Keratinocyte (primary cell): Measurements from ENCODE around the gene SPCS3. TPM values are rescaled to one million over a fixed set of nuclear protein-coding genes. Genes with fewer than 3 reads are reported as not detected.

Experiments used
- DNase-seq: peaks from one replicate; pipeline ENCODE4 v3.0.0-alpha.2; 2011; ENCODE audit warnings: low read depth, missing footprints, low spot score
- FAIRE-seq: peaks from 2 replicates; lab custom pipeline; 2011; peaks lifted over from hg19 to GRCh38; lab: Jason Lieb, UNC
- H2AFZ ChIP-seq: 2 replicates; pipeline ENCODE4 v1.6.0; 2012; ENCODE audit warnings: low read length, control low read depth, inconsistent platforms; ENCODE audit not compliant: control insufficient read depth
- H3K27ac ChIP-seq: 2 replicates; pipeline ENCODE4 v1.5.1; 2011; ENCODE audit warnings: low read length; ENCODE audit not compliant: control insufficient read depth, insufficient read depth
- H3K27me3 ChIP-seq: 3 replicates; pipeline ENCODE4 v1.6.0; 2011; ENCODE audit warnings: low read length; ENCODE audit not compliant: control insufficient read depth, insufficient read depth; ENCODE audit errors: extremely low read depth
- H3K36me3 ChIP-seq, 2 experiments: 2 replicates in 1 of 2; 3 replicates in 1 of 2; pipeline ENCODE4 v1.5.1; 2011; ENCODE audit warnings: low read length in 2 of 2, mild to moderate bottlenecking in 1 of 2; ENCODE audit not compliant: control insufficient read depth in 2 of 2, insufficient read depth in 2 of 2; ENCODE audit errors: extremely low read depth in 1 of 2
- H3K4me1 ChIP-seq: 3 replicates; pipeline ENCODE4 v1.5.1; 2011; ENCODE audit warnings: low read length; ENCODE audit not compliant: control insufficient read depth, insufficient read depth; ENCODE audit errors: extremely low read depth
- H3K4me2 ChIP-seq: 3 replicates; pipeline ENCODE4 v1.6.0; 2011; ENCODE audit warnings: low read depth, low read length; ENCODE audit not compliant: control insufficient read depth, insufficient read depth; ENCODE audit errors: extremely low read depth
- H3K4me3 ChIP-seq, 3 experiments: fragments of 200-600 bp in 1 of 3; sonication (generic) in 1 of 3; 2 replicates in 2 of 3; 3 replicates in 1 of 3; pipeline ENCODE4 v1.5.1; 2011 to 2016; ENCODE audit warnings: low read length in 3 of 3, mild to moderate bottlenecking in 3 of 3, control low read depth in 2 of 3, inconsistent platforms in 1 of 3, low read depth in 1 of 3, mixed read lengths in 1 of 3, mixed run types in 1 of 3, moderate library complexity in 1 of 3; ENCODE audit not compliant: control insufficient read depth in 2 of 3, insufficient read depth in 2 of 3; ENCODE audit errors: extremely low read depth in 1 of 3
- H3K79me2 ChIP-seq: 2 replicates; pipeline ENCODE4 v1.6.0; 2012; ENCODE audit warnings: low read length; ENCODE audit not compliant: control insufficient read depth, insufficient read depth
- H3K9ac ChIP-seq: 3 replicates; pipeline ENCODE4 v1.6.0; 2011; ENCODE audit warnings: low read length; ENCODE audit not compliant: control insufficient read depth, insufficient read depth; ENCODE audit errors: extremely low read depth
- H3K9me1 ChIP-seq: 3 replicates; pipeline ENCODE4 v1.6.0; 2011; ENCODE audit warnings: low read length; ENCODE audit not compliant: control insufficient read depth, insufficient read depth; ENCODE audit errors: extremely low read depth
- H3K9me3 ChIP-seq: 2 replicates; pipeline ENCODE4 v1.5.1; 2012; ENCODE audit warnings: low read depth, low read length; ENCODE audit not compliant: control insufficient read depth
- H4K20me1 ChIP-seq: 3 replicates; pipeline ENCODE4 v1.6.0; 2011; ENCODE audit warnings: low read length; ENCODE audit not compliant: control insufficient read depth, insufficient read depth; ENCODE audit errors: extremely low read depth
- CTCF ChIP-seq, 3 experiments: IDR thresholded peaks in 1 of 3; conservative IDR thresholded peaks in 1 of 3; optimal IDR thresholded peaks in 1 of 3; 2 replicates in 2 of 3; 3 replicates in 1 of 3; pipeline versions ENCODE3 to v1.5.1; 2011; ENCODE audit warnings: low read length in 3 of 3, mild to moderate bottlenecking in 3 of 3, moderate library complexity in 2 of 3, control low read depth in 1 of 3, inconsistent platforms in 1 of 3; ENCODE audit not compliant: insufficient read depth in 2 of 3; ENCODE audit errors: extremely low read depth in 1 of 3
- EZH2 ChIP-seq: IDR thresholded peaks from one replicate; pipeline ENCODE4 v1.6.1; 2012; ENCODE audit warnings: inconsistent platforms, mild to moderate bottlenecking, low read length, moderate library complexity
- dilution Hi-C: fragments of 300-500 bp; cut with MboI; formaldehyde crosslinking; loops from one replicate; pipeline ENCODE4 v1.7.0; 2020; ENCODE audit warnings: low sequenced_read_pairs; ENCODE audit not compliant: extremely low pct_ligation_motif_present
- polyA plus RNA-seq, 5 experiments: library from polyadenylated mRNA; depleted of rRNA in 3 of 5; stranded (reverse) in 3 of 5; stranded (forward) in 1 of 5; unstranded in 1 of 5; fragments of >200 nt; gene quantifications; 1 replicate in 1 of 5; 2 replicates in 3 of 5; 3 replicates in 1 of 5; pipeline versions ENCODE4 v1.2.1 to v1.2.3, GENCODE V29; 2011 to 2012; ENCODE audit warnings: missing spikeins in 2 of 5, low read depth in 1 of 5, low replicate concordance in 1 of 5

The SPCS3 gene
- polyA plus RNA-seq, 1 donor (not counting 4 experiments of a cell fraction or from before 2014, with no cell fraction given): 59.3 TPM

GRCh38 chr4:176308441-176308840 lies 11.3 kb upstream of the SPCS3 start:
- no peaks in the 10 kb centered on the region for H3K36me3 ChIP-seq
- H3K9me3 ChIP-seq: no peaks in the 10 kb centered on the region
- H3K9ac ChIP-seq: no peak overlapping the region
- no peaks in the 10 kb centered on the region for H3K9me1 ChIP-seq
- H2AFZ ChIP-seq: no peak overlapping the region
- H3K27me3 ChIP-seq: no peaks in the 10 kb centered on the region
- no peak overlapping the region for H3K4me3 ChIP-seq
- no peaks in the 10 kb centered on the region for H3K4me1 ChIP-seq
- no peaks in the 10 kb centered on the region for H3K79me2 ChIP-seq
- H3K4me2 ChIP-seq: no peak overlapping the region
- no peak for FAIRE-seq
- H3K27ac ChIP-seq: no peak overlapping the region
- dilution Hi-C loops: no loop called here
- TF ChIP-seq EZH2: no peak
- TF ChIP-seq CTCF (optimal IDR thresholded peaks at IDR 0.05 in 1 of 3, IDR thresholded peaks at IDR 0.05 in 1 of 3, conservative IDR thresholded peaks at IDR 0.05 in 1 of 3; ENCODE audit: extremely low read depth in 1 of 3, insufficient read depth in 2 of 3, low read length in 3 of 3): no peak
- no peak for DNase-seq
- H4K20me1 ChIP-seq: no peaks in the 10 kb centered on the region

GRCh38 chr4:176309046-176309445 lies 10.7 kb upstream of the SPCS3 start:
- TF ChIP-seq EZH2 (no peak), CTCF (optimal IDR thresholded peaks at IDR 0.05 in 1 of 3, IDR thresholded peaks at IDR 0.05 in 1 of 3, conservative IDR thresholded peaks at IDR 0.05 in 1 of 3; ENCODE audit: extremely low read depth in 1 of 3, insufficient read depth in 2 of 3, low read length in 3 of 3) (no peak)
- H3K9me3 ChIP-seq: no peaks in the 10 kb centered on the region
- no peak overlapping the region for H3K4me3 ChIP-seq
- no peaks in the 10 kb centered on the region for H3K79me2 ChIP-seq
- no peaks in the 10 kb centered on the region for H3K27me3 ChIP-seq
- no peak for DNase-seq
- no peak for FAIRE-seq
- no peak overlapping the region for H2AFZ ChIP-seq
- H3K4me1 ChIP-seq: no peaks in the 10 kb centered on the region
- H3K9ac ChIP-seq: no peak overlapping the region
- no peaks in the 10 kb centered on the region for H4K20me1 ChIP-seq
- no peak overlapping the region for H3K4me2 ChIP-seq
- no peak overlapping the region for H3K27ac ChIP-seq
- no peaks in the 10 kb centered on the region for H3K9me1 ChIP-seq
- dilution Hi-C loops: no loop called here
- H3K36me3 ChIP-seq: no peaks in the 10 kb centered on the region
